Sigmoid colon (tissue), 4 donors: ENCODE measurements around the gene CDC42BPG.

Experiments
- CTCF ChIP-seq, 4 experiments: fragments of 450-650 bp in 3 of 4; fragments of 200-600 bp in 1 of 4; IDR thresholded peaks; one replicate each; pipeline ENCODE4 v1.5.1; 2016 to 2019; ENCODE audit warnings: antibody characterized with exemption in 4 of 4, mild to moderate bottlenecking in 3 of 4, moderate library complexity in 2 of 4
- POLR2A ChIP-seq, 2 donors: fragments of 450-650 bp; IDR thresholded peaks; one replicate each; pipeline ENCODE4 v1.6.1; 2016; ENCODE audit warnings: antibody characterized with exemption in 2 of 2, mild to moderate bottlenecking in 2 of 2, moderate library complexity in 2 of 2
- POLR2AphosphoS5 ChIP-seq, 4 donors: sonication (generic); formaldehyde crosslinking; IDR thresholded peaks; one replicate each; pipeline ENCODE4 v1.6.1; 2017; ENCODE audit warnings: antibody characterized with exemption in 4 of 4

GRCh38 chr11:64784813-64785581, 59.5 kb downstream of the CDC42BPG start:
- TF ChIP-seq CTCF (IDR thresholded peaks at IDR 0.05) (no peak), POLR2A (IDR thresholded peaks at IDR 0.05) (no peak), POLR2AphosphoS5 (IDR thresholded peaks at IDR 0.05) (no peak)
